Cardiac septum (tissue), 1 donor: Measurements from ENCODE around the gene TADA3. TPM values are rescaled to one million over a fixed set of nuclear protein-coding genes. Genes with fewer than 3 reads are reported as not detected.

ENCODE experiments used
- DNase-seq: peaks from one replicate; pipeline ENCODE4 v3.0.0-alpha.2; 2020; ENCODE audit warnings: low spot score
- intact Hi-C: fragments of 100-400 bp; cut with DNase I; formaldehyde crosslinking; loops from one replicate; pipeline ENCODE4 v1.14.0; 2022
- long read RNA-seq: library from polyadenylated mRNA; unstranded; transcript quantifications from one replicate; pipeline ENCODE4 v2.0.0, GENCODE V29; 2021
- total RNA-seq: library from RNA; stranded (reverse); fragmentation: NEBNext Ultra II Directional; extraction: Animal tissue kit (Norgen Biotek cat#: 25700); gene quantifications from one replicate; pipeline ENCODE4 v1.2.1, GENCODE V29; 2021
- donor health status: DM: no; HTN: no; CAD: no.

The TADA3 gene
- total RNA-seq: 50.1 TPM
- long read RNA-seq, transcript TADA3-205 (5 exons, 1,868 nt): minor isoform, 5 of 98 reads
- long read RNA-seq, transcript TADA3-201 (9 exons, 2,355 nt): major isoform, 55 of 98 reads
- long read RNA-seq, partial matches to known transcripts: 31 of 98 reads
- long read RNA-seq, other reads (novel, unspliced or antisense): 6 of 98 reads

DNA sequence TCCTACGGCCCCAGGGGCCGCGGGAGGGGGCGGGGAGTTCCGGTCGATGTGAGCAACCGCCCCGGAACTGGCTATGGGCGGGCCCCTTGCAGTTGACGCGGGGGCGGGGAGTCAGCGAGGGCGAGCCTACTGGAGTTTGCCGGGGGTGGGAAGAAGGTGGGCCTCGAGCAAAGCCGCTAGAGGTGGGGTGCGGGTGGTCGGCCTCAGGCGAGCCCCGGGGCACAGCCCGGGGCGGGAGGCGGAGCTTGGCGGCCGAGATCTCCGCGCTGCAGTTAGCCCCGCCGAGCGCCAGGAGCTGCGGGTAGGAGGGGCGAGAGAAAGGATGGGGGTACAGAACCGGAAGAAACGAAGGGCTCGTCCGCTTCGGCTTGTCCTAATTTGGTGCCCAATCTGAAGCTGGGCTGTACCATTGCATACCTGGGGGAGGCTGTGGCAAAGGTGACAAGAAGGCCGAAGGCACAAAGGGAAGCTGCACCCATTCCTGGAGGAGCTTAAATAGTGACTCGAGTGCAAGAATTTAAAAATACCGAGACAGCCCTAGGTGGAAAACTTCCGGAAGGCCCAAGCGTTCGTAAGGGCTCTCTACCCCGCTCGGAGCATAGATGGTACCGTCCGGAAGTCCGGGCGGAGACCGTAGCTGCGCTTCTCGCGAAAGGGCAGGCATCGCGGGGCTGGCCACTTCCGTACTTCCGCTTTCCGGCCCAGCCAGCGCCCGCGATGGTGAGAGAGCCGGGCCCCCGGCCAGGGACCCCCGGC is at the start of gene TADA3, which contains the start of gene ARPC4:
Gene TADA3 (minus strand): TSS at position 69 of the 756 bp plus-strand sequence. CDS start 1,007 bp downstream, outside the sequence.
Gene ARPC4 (plus strand): TSS at position 678 of the 756 bp plus-strand sequence. CDS start 40 bp downstream, at position 718.
- intact Hi-C loops: loop anchor here (1.0 to 5.0 kb wide), 4 partner anchors 18 to 100 kb away; partner anchors contain the start of genes BRPF1, JAGN1 and TTLL3
- DNase-seq: peak; percentile 97

DNA sequence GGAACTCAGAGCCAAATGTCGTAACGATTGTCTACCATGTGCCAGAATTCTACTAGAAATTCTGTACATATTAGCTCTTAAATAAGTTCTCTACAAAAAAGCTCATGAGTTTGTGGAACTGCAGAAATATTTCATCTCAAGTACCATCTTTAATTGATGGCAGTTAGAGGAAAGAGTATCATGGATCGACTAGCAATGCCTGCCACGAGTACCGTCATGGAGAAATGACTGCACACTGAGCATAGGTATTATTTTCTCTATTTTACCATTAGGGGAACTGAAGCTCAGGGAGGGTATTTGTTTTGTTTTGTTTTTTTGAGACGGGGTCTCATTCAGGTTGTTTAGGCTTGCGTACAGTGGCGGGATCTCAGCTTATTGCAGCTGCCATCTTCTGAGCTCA is 48.7 kb upstream of the TADA3 start:
- intact Hi-C loops: loop anchor here (10.0 kb wide), 1 partner anchor 74 kb away; the partner anchor contains the start of gene IL17RC
- DNase-seq: no peak

- DNase-seq: no peak
- intact Hi-C loops: no loop called here
These were observed 46.6 kb upstream of the TADA3 start for GRCh38 chr3:9838856-9839255.

DNA sequence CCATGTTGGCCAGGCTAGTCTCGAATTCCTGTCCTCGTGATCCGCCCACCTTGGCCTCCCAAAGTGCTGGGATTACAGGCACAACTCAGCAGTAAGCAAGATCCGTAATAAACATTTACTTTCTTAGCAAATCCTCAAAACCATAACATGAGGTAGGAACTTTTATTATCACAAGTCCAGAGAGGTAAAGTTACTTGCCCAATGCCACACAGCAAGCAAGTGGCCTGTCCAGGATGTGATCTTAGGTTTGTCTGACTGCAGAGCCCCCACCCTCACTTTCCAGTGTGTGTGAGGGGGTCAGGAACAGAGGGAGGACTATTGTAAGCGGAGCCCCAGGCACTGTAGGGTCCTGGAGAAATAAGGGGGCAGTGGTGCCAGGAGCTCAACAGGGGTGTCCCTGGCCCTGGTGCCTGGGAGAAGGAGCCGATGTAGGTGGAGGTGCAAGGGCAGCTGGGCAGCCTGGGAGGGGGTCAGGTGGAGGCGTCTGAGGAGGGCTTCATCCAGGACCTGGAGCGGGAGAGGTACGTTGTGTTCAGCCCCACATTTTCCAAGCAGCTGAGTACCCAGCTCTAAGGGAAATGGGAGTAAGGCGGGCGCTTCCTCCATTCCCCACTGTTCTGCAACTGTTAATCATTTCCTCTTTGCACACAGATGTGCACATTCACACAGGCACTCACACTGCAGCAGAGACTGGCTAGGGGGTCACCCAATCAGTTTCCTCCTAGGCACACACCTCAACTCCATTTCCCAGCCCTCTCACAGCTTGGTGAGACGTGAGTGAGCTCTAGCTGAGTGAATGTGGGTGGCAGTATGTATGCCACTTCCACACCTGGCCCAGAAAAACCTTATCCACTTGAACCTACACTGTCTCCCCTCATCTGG is 45.7 kb upstream of the TADA3 start:
- DNase-seq: no peak
- intact Hi-C loops: no loop called here

- no peak for DNase-seq
- intact Hi-C loops: no loop called here
These were observed 42.5 kb upstream of the TADA3 start for GRCh38 chr3:9834520-9835380.

DNA sequence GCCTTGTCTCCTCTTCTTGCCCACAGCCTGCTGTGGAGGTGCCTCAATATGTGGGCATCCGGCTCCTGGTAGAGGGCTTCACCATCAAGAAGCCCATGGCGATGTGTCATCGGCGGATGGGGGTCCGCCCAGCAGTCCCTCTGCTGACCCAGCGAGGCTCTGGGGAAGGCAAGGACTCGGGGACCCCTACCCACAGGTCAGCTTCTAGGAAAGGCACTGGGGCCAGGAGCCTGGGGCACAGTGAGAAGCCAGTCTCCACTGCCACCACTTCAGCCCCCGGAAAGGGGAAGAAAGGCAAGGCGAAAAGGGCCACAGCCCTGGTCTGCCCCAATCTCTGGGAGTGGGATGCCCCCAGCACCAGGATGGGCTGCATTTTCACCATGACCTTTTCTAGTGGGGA is 40.8 kb upstream of the TADA3 start:
- intact Hi-C loops: no loop called here
- DNase-seq: no peak

GRCh38 chr3:9831253-9831652 is 39.0 kb upstream of the TADA3 start:
- DNase-seq: no peak
- intact Hi-C loops: no loop called here

DNA sequence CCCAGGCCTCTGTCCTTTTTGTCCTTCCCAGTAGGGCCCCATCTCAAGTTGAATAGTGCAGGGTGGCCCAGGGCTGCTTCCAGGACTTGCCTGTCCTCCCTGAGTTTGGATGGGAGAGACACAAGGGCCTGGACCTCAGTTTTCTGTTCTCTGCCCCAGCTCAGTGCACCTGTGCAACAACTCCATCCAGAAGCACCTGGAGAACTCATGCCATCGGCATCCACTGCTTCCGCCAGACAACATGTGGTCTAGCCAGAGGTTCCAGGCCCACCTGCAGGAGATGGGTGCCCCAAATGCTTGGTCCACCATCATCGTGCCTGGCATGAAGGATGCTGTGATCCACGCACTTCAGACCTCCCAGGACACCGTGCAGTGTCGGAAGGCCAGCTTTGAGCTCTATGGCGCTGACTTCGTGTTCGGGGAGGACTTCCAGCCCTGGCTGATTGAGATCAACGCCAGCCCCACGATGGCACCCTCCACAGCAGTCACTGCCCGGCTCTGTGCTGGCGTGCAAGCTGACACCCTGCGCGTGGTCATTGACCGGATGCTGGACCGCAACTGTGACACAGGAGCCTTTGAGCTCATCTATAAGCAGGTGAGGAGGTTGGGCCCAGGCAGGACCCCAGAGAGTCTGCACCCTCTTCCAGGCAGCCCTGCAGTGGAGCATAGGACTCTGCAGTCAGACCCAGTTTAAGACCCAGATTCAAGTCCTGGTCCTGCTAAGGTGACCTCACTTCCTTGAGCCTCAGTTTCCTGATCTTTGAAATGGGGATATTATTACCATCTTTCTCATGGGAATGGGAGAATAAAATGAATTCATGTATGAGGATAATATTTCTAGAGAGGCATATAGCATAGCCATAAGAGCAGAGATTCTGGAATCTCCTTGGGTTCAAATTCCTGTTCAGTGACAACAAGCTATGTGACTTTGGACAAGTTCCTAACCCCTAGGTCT is 36.8 kb upstream of the TADA3 start:
- intact Hi-C loops: no loop called here
- DNase-seq: no peak

- intact Hi-C loops: no loop called here
- no peak for DNase-seq
These were observed 34.7 kb upstream of the TADA3 start for GRCh38 chr3:9826815-9827573.

DNA sequence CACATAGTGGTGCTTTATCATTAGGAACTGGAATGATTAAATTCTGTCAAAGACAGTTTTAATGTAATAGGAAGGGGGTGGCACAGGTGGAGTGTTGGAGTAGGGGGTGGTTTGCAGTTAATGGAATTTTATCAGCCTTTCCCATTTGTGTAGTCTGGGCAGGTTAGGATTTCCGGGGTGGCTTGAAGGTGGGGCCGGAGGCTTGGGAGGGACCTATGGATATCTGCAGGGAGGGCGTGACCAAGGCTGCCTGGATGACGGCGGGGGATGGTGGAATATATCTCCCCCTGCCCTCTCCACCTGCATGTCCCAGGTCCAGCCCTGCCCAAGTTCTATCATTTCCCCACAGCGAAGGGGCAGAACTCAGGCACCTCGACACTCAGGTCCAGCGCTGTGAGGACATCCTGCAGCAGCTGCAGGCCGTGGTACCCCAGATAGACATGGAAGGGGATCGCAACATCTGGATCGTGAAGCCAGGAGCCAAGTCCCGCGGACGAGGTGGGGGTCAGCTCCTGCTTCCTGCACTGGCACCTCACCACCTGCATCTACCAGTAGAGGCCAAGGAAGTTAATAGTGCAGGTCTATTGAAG is 33.3 kb upstream of the TADA3 start:
- intact Hi-C loops: no loop called here

DNA sequence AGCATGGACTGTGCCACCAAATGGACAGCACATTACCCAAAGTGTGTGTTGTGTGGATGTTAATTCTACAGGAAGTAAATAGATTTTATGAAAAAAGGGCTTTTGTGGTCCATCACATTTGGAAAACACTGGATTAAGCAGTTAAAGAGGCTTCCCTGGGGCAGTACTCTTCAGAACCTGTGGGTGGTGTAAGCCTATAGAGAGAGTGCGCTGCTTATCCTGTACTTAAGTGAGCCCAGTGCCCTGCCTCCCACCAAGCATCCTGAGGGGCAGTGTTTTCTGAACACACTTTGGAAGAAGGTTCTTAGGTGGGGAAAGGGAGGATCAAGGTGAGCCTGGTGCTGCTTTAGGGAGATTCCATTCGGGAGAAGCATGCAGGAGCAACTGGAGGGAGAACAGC is 28.7 kb upstream of the TADA3 start:
- intact Hi-C loops: no loop called here
- no peak for DNase-seq

More for the DNA sequence above, 33.3 kb upstream of the TADA3 start:
- DNase-seq: no peak

DNA sequence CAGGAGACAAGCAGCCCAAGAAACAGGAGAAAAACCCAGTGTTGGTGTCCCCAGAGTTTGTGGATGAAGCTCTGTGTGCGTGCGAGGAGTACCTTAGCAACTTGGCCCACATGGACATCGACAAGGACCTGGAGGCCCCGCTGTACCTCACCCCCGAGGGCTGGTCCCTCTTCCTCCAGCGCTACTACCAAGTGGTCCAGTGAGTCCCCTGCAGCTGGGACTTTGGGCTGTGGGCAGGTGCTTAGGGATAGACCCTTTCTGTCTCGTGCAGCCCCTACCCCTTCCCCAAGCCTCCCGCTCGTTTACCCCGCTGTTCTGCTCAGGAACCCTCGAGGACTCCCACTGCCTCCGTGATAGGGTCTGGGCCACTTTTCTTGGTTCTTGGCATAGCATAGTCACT is 28.3 kb upstream of the TADA3 start:
- DNase-seq: no peak
- intact Hi-C loops: no loop called here

- intact Hi-C loops: no loop called here
- DNase-seq: no peak
These were observed 26.5 kb upstream of the TADA3 start for GRCh38 chr3:9818666-9819335.

DNA sequence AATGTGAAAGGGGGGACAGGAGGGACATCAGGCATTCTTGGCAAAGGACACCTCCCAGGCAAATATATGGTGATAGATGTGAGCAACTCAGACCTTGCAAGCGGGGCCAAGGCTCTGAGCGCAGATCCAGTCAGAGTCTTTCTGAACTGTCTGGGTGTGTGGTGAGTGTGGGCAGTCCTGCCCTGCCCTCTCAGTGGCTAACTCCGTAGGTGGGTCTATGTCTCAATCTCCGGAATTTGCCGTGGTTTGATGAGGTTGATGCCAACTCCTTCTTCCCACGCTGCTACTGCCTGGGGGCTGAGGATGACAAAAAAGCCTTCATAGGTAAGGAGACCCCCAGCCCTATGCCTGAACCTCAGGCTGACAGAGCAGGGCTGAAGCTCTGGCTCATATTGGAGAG is 25.2 kb upstream of the TADA3 start:
- intact Hi-C loops: no loop called here
- no peak for DNase-seq

DNA sequence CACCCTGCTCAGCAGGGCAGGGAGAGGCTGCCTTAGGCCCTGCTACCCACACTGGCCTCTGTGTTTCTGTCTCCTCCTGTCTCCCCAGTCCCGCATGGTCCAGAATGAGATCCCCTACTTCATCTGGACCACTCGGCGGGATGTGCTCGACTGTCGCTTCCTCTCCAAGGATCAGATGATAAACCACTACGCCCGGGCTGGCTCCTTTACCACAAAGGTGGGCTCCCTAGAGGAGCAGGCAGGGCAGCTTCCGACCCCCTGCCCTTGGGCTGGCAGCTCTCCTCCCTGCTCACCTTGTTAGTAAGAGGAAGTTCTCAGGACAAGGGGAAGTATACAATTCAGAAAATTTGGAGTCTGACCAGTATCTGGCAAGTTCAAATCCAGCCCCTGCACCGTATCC is 23.7 kb upstream of the TADA3 start:
- no peak for DNase-seq
- intact Hi-C loops: no loop called here

GRCh38 chr3:9812870-9813483 is 20.7 kb upstream of the TADA3 start:
- intact Hi-C loops: no loop called here
- DNase-seq: no peak
